ENCODE measurements around the gene KAT2B.
"Not testable (repeated sequence)": the region's sequence is repeated elsewhere in the genome, so short reads cannot be mapped to it uniquely, and the experiment has no call there.

The KAT2B gene

DNA sequence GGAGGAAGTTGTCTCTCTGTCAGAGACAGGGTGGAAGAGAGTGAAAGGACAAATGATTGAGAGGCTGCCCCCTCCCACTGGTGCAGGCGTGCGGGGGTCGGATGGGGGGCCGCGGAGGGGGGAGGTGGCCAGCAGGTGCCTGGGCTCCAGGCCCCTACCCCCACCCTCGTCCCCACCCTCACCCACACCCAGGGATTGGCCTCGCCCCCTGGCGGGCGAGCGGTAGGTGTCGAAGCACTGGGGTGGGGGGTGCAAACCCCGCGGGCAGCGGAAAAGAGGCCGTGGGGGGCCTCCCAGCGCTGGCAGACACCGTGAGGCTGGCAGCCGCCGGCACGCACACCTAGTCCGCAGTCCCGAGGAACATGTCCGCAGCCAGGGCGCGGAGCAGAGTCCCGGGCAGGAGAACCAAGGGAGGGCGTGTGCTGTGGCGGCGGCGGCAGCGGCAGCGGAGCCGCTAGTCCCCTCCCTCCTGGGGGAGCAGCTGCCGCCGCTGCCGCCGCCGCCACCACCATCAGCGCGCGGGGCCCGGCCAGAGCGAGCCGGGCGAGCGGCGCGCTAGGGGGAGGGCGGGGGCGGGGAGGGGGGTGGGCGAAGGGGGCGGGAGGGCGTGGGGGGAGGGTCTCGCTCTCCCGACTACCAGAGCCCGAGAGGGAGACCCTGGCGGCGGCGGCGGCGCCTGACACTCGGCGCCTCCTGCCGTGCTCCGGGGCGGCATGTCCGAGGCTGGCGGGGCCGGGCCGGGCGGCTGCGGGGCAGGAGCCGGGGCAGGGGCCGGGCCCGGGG lies at the start of gene KAT2B:
Gene KAT2B, plus strand, starts transcription at position 682 of the 783 bp plus-strand sequence. Its CDS starts 32 bp downstream, at position 714.
- peak; percentile 66 to 72 for DNase-seq (ENCODE audit: low read depth in 2 of 2)

DNA sequence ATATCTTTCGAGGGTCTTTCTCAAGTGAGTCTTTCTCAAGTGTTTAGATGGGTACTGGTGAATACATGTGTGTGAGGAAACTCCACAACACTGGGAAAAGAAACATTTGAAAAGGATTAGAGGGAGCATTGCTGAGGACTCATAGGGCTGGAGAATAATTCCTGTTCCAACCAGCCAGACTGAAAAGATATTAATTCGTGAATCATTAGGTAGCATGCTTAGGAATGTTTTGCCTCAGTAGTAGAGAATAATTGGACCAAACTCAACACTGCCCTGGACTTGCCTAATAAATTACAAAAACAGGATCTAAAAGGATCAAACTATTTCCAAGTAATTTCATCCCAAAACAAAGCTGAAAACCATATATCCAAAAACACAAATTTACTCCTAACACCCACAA lies 45.5 kb upstream of the KAT2B start:
- DNase-seq (ENCODE audit: low read depth in 2 of 2): no peak

- no peak for DNase-seq (ENCODE audit: low read depth in 2 of 2)
Observed at GRCh38 chr3:19997502-19997901, 42.7 kb upstream of the KAT2B start.

GRCh38 chr3:20001932-20002331 lies 38.3 kb upstream of the KAT2B start:
- no peak for DNase-seq (ENCODE audit: low read depth in 2 of 2)

DNA sequence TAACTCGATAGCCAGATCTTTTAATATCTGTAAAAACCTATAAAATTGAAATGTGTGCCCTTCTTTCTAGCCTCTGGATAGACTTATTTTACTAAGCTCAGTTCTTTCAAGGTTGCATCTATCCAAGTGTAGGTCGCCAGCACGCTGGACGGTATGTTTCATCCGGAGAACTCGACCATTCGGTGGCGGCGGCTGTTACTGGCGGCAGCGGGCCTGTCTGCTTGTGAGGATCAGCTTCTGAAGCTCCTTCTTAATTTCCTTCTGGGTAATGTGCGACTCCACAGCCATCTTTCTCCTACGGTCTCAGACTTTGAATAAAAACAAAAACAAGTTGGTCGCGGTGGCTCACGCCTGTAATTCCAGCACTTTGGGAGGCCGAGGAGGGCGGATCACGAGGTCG lies 32.3 kb upstream of the KAT2B start:
- no peak for DNase-seq (ENCODE audit: low read depth in 2 of 2)

- DNase-seq (ENCODE audit: low read depth in 2 of 2): no peak
Observed at GRCh38 chr3:20008646-20009045, 31.6 kb upstream of the KAT2B start.

- DNase-seq (ENCODE audit: low read depth in 2 of 2): no peak
Observed at GRCh38 chr3:20012164-20012563, 28.1 kb upstream of the KAT2B start, which contains the start of gene PP2D1. TSS of gene PP2D1 (minus strand) at chr3:20012264. CDS start at chr3:20012072, 192 bp downstream.

DNA sequence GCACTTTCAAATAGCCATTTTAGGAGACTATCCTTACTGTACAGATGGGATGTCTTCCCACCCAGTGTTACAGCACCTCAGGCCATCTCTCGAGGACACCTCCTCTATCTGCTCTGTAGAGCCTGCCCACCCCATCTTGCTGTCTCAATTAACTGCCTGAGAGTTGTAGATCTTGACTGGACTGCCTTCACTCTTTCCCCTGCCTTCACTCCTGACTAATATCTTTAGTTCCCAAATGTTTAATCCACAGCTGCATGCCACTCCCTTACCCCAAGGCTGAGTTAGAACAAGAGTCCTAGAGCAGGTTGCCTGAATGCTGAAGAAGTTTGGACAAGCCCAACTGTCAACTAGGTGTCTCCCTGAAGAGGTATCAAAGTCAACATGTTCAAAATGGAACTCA lies 26.9 kb upstream of the KAT2B start:
- DNase-seq (ENCODE audit: low read depth in 2 of 2): no peak

- DNase-seq (ENCODE audit: low read depth in 2 of 2): no peak
Observed at GRCh38 chr3:20015525-20015924, 24.7 kb upstream of the KAT2B start.

- not testable (repeated sequence) for DNase-seq (ENCODE audit: low read depth in 2 of 2)
Observed at GRCh38 chr3:20016076-20016475, 24.2 kb upstream of the KAT2B start.

DNA sequence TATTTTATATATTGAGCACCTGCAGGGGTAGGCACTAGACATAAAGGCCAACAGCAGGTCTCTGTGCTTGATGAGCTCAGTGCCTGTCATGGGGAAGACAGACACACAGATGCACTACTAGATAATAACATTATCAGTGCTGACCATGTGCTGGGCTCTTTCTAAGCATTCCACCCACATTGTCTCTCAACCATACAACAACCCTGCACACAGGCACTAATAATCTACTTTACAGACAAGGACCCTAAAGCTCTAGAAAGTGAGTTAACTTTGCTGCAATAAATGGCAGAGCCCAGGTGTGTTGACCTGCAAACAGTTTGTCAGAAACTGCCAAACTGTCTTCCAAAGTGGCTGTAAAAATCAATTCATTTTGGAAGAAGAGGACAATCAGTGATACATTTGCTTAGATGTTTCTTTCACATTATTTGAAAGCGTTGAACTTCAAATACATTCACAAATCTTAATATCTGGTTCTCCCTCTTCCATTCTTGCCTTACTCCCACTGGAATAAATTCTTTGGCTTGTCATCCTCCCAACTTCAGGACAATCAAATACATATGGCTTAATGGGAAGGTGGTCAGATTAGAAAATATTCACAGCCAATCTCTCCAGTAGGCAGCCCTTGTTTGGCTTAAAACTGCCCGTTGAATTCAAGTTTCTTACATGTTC lies 17.2 kb upstream of the KAT2B start:
- no peak for DNase-seq (ENCODE audit: low read depth in 2 of 2)

GRCh38 chr3:20023623-20024405 lies 16.4 kb upstream of the KAT2B start:
- no peak for DNase-seq (ENCODE audit: low read depth in 2 of 2)

- DNase-seq (ENCODE audit: low read depth in 2 of 2): no peak
Observed at GRCh38 chr3:20027136-20027535, 13.1 kb upstream of the KAT2B start.

- DNase-seq (ENCODE audit: low read depth in 2 of 2): no peak
Observed at GRCh38 chr3:20028905-20029331, 11.3 kb upstream of the KAT2B start.

GRCh38 chr3:20031939-20032338 lies 8.3 kb upstream of the KAT2B start:
- not testable (repeated sequence) for DNase-seq (ENCODE audit: low read depth in 2 of 2)

- no peak for DNase-seq (ENCODE audit: low read depth in 2 of 2)
Observed at GRCh38 chr3:20035019-20035418, 5.2 kb upstream of the KAT2B start.

DNA sequence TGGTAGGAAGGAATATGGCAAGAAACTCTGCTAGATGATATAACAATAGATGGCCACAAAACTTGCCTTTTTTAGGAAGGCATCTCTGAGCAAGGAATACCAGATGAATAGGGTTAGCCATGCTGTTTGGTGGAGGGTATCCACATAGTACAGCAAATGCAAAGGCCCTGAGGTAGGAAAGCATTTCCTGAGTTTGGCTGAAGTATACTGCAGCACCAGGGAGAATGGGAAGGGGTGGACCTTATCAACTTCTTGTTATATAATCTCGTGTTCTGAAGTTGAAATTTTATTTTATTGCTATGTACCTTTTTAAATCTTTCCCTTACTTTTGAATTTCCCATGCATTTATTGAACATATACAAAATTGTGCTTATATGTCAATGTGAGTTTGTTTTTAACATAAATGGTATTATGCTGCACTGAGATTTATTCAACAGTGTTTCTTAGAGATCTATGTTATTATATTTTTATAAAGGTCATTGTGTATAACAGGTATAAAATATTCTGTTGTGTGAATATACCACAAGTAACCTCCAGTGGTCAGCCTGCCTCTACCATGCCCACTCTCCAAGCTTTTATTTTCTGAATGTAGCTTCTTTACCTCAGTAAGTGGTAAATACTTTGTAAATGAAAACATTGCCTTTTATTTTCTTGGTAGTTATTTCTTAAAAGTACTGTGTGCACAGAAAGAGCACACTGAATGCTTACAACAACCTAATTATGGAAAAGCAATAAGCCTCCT lies 2.8 kb upstream of the KAT2B start:
- no peak for DNase-seq (ENCODE audit: low read depth in 2 of 2)

DNA sequence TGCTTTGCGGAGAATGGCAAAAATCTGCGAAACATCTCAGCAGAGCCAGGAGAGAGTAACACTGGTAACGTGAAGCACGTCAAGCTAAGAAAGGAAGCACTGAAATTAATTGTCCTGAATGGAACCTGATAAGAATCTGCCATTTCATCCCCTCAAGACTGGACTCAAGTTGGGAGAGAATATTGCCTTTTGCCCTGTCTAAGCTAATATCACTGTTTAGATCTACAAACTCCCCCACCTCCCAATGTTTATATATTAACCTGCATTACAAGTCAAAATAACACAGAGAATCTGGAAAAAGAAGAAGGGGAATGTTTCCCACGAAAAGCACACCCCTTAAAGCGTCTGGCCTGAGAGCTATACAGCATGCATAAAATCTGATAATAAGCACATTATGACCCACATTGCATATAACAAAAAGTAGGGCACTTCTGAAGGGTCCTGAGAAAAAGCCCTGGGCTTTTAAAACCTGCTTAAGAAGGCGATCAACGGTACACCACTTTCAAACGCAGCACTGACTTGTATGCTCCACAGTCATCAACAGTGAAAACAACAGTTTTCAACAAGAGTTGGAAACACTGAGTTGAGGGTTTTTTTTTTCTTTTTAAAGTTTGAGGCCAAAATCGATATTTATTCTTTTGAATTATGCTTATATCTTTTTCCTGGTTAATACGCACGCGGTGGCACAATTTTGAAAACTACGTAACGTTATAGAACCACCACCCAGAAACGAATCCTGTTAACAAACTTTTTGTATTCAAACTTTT lies 1.4 kb upstream of the KAT2B start:
- no peak for DNase-seq (ENCODE audit: low read depth in 2 of 2)

- DNase-seq (ENCODE audit: low read depth in 2 of 2): no peak
Observed at GRCh38 chr3:20039466-20039764, 831 bp upstream of the KAT2B start.

DNA sequence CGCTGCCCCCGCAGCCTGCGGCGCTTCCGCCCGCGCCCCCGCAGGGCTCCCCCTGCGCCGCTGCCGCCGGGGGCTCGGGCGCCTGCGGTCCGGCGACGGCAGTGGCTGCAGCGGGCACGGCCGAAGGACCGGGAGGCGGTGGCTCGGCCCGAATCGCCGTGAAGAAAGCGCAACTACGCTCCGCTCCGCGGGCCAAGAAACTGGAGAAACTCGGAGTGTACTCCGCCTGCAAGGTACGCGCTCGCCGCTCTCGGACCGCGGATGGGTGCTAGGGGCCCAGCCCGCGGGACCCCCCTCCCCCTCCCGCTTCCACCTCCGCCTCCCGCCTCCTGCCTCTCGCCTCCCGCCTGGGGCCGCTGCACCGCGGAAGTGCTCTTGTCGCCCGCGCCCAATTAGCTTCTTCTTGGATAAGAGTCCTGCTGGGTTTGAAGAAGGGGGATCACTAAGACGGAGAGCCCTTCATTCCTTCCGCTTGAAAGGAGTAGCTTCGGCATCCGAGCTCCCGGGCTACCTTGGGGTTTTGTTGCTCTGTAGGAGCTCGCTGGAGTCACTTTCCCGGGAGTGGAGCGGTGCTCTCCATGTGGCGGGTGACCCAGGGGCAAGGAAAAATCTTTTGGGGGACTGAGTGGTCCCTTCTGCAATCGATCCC lies 426 bp downstream of the KAT2B start:
- peak; percentile 45 to 57 for DNase-seq (ENCODE audit: low read depth in 2 of 2)

Measured in activated CD4-positive, alpha-beta T cell treated with anti-CD3 and anti-CD28 coated beads for 24 hours (primary cell).